Measurements from ENCODE around the gene SOS2. TPM values are rescaled to one million over a fixed set of nuclear protein-coding genes. Genes with fewer than 3 reads are reported as not detected.
"Not testable (repeated sequence)": the region's sequence is repeated elsewhere in the genome, so short reads cannot be mapped to it uniquely, and the experiment has no call there.

SOS2 gene
- polyA plus RNA-seq, 1 experiment, result 6.4 TPM

GRCh38 chr14:50082784-50083466 lies 148.5 kb downstream of the SOS2 start:
- ChIA-PET POLR2A (no interaction called here), CTCF (interaction anchor here (1.2 kb wide), 2 partner anchors 13 to 22 kb away, joined by 3 read pairs; no protein-coding TSS in a partner anchor)
- no peaks in the 10 kb centered on the region for H3K27me3 ChIP-seq (ENCODE audit: control insufficient read depth, insufficient read depth, low read length)
- no peak for TF ChIP-seq CTCF (IDR thresholded peaks at IDR 0.05; ENCODE audit: insufficient read depth, low read depth, low read length)
- DNase-seq (ENCODE audit: low read depth), result no peak
- H3K4me3 ChIP-seq (ENCODE audit: low read depth, low read length), result no peak overlapping the region
- H3K36me3 ChIP-seq (ENCODE audit: control insufficient read depth, insufficient read depth, low read length), result no peaks in the 10 kb centered on the region

GRCh38 chr14:50082308-50082742 lies 149.1 kb downstream of the SOS2 start:
- ChIA-PET CTCF (interaction anchor here (0.5 to 1.2 kb wide), 3 partner anchors 14 to 111 kb away, joined by 3 to 9 read pairs (median 3); no protein-coding TSS in a partner anchor), POLR2A (no interaction called here)
- Histone ChIP-seq H3K4me3 (ENCODE audit: low read depth, low read length) (no peak overlapping the region), H3K27me3 (ENCODE audit: control insufficient read depth, insufficient read depth, low read length) (no peaks in the 10 kb centered on the region), H3K36me3 (ENCODE audit: control insufficient read depth, insufficient read depth, low read length) (no peaks in the 10 kb centered on the region)
- DNase-seq (ENCODE audit: low read depth), result no peak
- no peak for TF ChIP-seq CTCF (IDR thresholded peaks at IDR 0.05; ENCODE audit: insufficient read depth, low read depth, low read length)

DNA sequence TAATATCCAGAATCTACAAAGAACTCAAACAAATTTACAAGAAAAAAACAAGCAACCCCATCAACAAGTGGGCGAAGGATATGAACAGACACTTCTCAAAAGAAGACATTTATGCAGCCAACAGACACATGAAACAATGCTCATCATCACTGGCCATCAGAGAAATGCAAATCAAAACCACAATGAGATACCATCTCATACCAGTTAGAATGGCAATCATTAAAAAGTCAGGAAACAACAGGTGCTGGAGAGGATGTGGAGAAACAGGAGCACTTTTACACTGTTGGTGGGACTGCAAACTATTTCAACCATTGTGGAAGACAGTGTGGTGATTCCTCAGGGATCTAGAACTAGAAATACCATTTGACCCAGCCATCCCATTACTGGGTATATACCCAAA lies 152.3 kb downstream of the SOS2 start:
- DNase-seq (ENCODE audit: low read depth); CTCF ChIA-PET; POLR2A ChIA-PET: not testable (repeated sequence)

GRCh38 chr14:50073663-50074062 lies 157.7 kb downstream of the SOS2 start:
- POLR2A ChIA-PET; DNase-seq (ENCODE audit: low read depth); H3K36me3 ChIP-seq (ENCODE audit: control insufficient read depth, insufficient read depth, low read length); H3K4me3 ChIP-seq (ENCODE audit: low read depth, low read length); H3K27me3 ChIP-seq (ENCODE audit: control insufficient read depth, insufficient read depth, low read length); CTCF ChIA-PET: not testable (repeated sequence)

More for the DNA sequence above, 152.3 kb downstream of the SOS2 start:
- not testable (repeated sequence) for H3K4me3 ChIP-seq (ENCODE audit: low read depth, low read length); H3K27me3 ChIP-seq (ENCODE audit: control insufficient read depth, insufficient read depth, low read length); H3K36me3 ChIP-seq (ENCODE audit: control insufficient read depth, insufficient read depth, low read length)

DNA sequence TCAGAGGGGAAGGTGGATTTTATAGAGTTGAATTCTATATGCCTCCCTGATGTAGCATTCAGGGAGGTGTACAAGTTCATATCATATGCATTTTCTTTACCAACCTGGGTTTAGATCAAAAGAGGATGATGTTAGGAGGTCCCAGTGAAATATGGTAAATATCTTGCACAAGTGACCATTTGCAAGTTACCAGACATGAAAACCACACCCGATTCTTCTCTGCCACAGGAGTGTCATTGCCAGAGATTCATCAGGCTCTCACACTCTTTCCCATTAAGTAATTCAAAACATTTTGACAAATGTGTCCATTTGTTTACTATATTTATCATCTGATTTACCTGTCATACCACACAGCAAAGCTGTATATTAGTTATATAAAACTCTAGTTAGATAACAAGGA lies 159.0 kb downstream of the SOS2 start:
- ChIA-PET POLR2A (no interaction called here), CTCF (no interaction called here)
- DNase-seq (ENCODE audit: low read depth), result no peak
- H3K4me3 ChIP-seq (ENCODE audit: low read depth, low read length), result no peak overlapping the region
- H3K27me3 ChIP-seq (ENCODE audit: control insufficient read depth, insufficient read depth, low read length), result no peaks in the 10 kb centered on the region
- TF ChIP-seq CTCF (IDR thresholded peaks at IDR 0.05; ENCODE audit: insufficient read depth, low read depth, low read length), result no peak
- H3K36me3 ChIP-seq (ENCODE audit: control insufficient read depth, insufficient read depth, low read length), result no peaks in the 10 kb centered on the region

GRCh38 chr14:50070840-50071548 lies 160.4 kb downstream of the SOS2 start:
- Histone ChIP-seq H3K36me3 (ENCODE audit: control insufficient read depth, insufficient read depth, low read length) (no peaks in the 10 kb centered on the region), H3K4me3 (ENCODE audit: low read depth, low read length) (no peak overlapping the region), H3K27me3 (ENCODE audit: control insufficient read depth, insufficient read depth, low read length) (no peaks in the 10 kb centered on the region)
- ChIA-PET POLR2A (no interaction called here), CTCF (no interaction called here)
- TF ChIP-seq CTCF (IDR thresholded peaks at IDR 0.05; ENCODE audit: insufficient read depth, low read depth, low read length), result no peak
- DNase-seq (ENCODE audit: low read depth), result no peak
